ENCODE results near the gene KLF18.

DNA sequence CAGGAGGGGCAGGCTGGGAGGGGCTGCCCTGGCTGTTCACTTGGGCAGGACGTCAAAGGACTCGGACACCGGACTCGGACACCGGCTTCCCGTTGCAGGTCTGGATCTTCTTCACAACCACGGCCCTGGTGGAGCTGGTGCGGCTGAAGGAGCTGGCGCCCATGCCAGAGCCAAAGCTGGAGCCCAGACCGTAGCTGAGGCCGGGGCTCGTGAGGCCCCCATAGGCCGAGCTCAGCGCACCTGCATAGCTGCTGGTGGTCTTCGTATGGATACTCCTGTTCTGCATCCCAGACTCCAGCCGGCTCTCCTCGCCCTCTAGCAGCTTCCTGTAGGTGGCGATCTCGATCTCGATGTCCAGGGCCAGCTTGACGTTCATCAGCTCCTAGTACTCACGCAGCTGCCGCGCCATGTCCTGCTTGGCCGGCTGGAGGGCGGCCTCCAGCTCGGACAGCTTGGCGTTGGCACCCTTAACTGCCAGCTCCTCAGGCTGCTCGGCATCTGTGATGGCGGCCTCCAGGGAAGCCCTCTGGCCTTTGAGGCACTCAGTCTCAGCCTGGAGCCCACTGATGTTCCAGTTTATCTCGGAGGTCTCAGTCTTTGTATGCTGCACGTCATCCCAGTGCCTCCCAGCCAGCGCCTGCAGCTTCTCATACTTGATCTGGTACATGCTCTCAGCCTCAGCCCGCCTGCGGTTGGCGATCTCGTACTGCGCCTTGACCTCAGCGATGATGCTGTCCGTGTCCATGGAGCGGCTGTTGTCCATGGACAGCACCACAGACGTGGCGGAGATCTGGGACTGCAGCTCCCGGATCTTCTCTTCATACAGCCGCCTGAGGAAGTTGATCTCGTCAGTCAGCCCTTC is 37.9 kb downstream of the KLF18 start:
- no peak for TF ChIP-seq POLR2A (IDR thresholded peaks at IDR 0.05)
- TF ChIP-seq, protein P1, sequence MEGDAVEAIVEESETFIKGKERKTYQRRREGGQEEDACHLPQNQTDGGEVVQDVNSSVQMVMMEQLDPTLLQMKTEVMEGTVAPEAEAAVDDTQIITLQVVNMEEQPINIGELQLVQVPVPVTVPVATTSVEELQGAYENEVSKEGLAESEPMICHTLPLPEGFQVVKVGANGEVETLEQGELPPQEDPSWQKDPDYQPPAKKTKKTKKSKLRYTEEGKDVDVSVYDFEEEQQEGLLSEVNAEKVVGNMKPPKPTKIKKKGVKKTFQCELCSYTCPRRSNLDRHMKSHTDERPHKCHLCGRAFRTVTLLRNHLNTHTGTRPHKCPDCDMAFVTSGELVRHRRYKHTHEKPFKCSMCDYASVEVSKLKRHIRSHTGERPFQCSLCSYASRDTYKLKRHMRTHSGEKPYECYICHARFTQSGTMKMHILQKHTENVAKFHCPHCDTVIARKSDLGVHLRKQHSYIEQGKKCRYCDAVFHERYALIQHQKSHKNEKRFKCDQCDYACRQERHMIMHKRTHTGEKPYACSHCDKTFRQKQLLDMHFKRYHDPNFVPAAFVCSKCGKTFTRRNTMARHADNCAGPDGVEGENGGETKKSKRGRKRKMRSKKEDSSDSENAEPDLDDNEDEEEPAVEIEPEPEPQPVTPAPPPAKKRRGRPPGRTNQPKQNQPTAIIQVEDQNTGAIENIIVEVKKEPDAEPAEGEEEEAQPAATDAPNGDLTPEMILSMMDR (IDR thresholded peaks at IDR 0.05) = no peak

Measured in vagina (tissue), 2 donors.